ENCODE results near the gene CYB561D1. TPM values are rescaled to one million over a fixed set of nuclear protein-coding genes. Genes with fewer than 3 reads are reported as not detected.
A peak's percentile ranks its signal among the peaks of the same experiment; 100 is the strongest.

The CYB561D1 gene
- total RNA-seq, 1 donor from 2014 or later = 7.8 TPM

GRCh38 chr1:109479311-109479710 lies 14.6 kb upstream of the CYB561D1 start:
- H3K9me3 Mint-ChIP-seq (ENCODE audit: unreplicated experiment) = no peaks in the 10 kb centered on the region
- no peak overlapping the region for H3K27ac Mint-ChIP-seq (ENCODE audit: unreplicated experiment)
- TF ChIP-seq CTCF (IDR thresholded peaks at IDR 0.05; ENCODE audit: unreplicated experiment) = no peak
- no peak for DNase-seq (ENCODE audit: low spot score)
- no peak overlapping the region for H3K4me3 Mint-ChIP-seq (ENCODE audit: unreplicated experiment)
- peaks cover 3% of the 10 kb centered on the region for H3K4me1 Mint-ChIP-seq (ENCODE audit: unreplicated experiment)
- peaks cover 8% of the 10 kb centered on the region for H3K27me3 Mint-ChIP-seq (ENCODE audit: unreplicated experiment)
- H3K36me3 Mint-ChIP-seq (ENCODE audit: low read depth, unreplicated experiment) = peaks cover 9% of the 10 kb centered on the region

GRCh38 chr1:109479901-109480300 lies 14.0 kb upstream of the CYB561D1 start:
- TF ChIP-seq CTCF (IDR thresholded peaks at IDR 0.05; ENCODE audit: unreplicated experiment) = no peak
- Mint-ChIP-seq H3K4me1 (ENCODE audit: unreplicated experiment) (peaks cover 7% of the 10 kb centered on the region), H3K4me3 (ENCODE audit: unreplicated experiment) (no peak overlapping the region), H3K36me3 (ENCODE audit: low read depth, unreplicated experiment) (peaks cover 9% of the 10 kb centered on the region), H3K9me3 (ENCODE audit: unreplicated experiment) (no peaks in the 10 kb centered on the region), H3K27me3 (ENCODE audit: unreplicated experiment) (peaks cover 13% of the 10 kb centered on the region), H3K27ac (ENCODE audit: unreplicated experiment) (peak overlapping the region; percentile 52)
- DNase-seq (ENCODE audit: low spot score) = no peak

- Mint-ChIP-seq H3K4me3 (ENCODE audit: unreplicated experiment) (no peak overlapping the region), H3K36me3 (ENCODE audit: low read depth, unreplicated experiment) (peaks cover 9% of the 10 kb centered on the region), H3K9me3 (ENCODE audit: unreplicated experiment) (no peaks in the 10 kb centered on the region), H3K27ac (ENCODE audit: unreplicated experiment) (no peak overlapping the region), H3K4me1 (ENCODE audit: unreplicated experiment) (peaks cover 7% of the 10 kb centered on the region), H3K27me3 (ENCODE audit: unreplicated experiment) (peaks cover 18% of the 10 kb centered on the region)
- TF ChIP-seq CTCF (IDR thresholded peaks at IDR 0.05; ENCODE audit: unreplicated experiment) = no peak
- no peak for DNase-seq (ENCODE audit: low spot score)
These were observed 12.2 kb upstream of the CYB561D1 start for GRCh38 chr1:109481646-109482045.

- no peak for DNase-seq (ENCODE audit: low spot score)
- TF ChIP-seq CTCF (IDR thresholded peaks at IDR 0.05; ENCODE audit: unreplicated experiment) = no peak
- Mint-ChIP-seq H3K4me1 (ENCODE audit: unreplicated experiment) (peaks cover 7% of the 10 kb centered on the region), H3K36me3 (ENCODE audit: low read depth, unreplicated experiment) (peaks cover 9% of the 10 kb centered on the region), H3K27ac (ENCODE audit: unreplicated experiment) (no peak overlapping the region), H3K4me3 (ENCODE audit: unreplicated experiment) (no peak overlapping the region), H3K27me3 (ENCODE audit: unreplicated experiment) (peaks cover 18% of the 10 kb centered on the region), H3K9me3 (ENCODE audit: unreplicated experiment) (no peaks in the 10 kb centered on the region)
These were observed 11.7 kb upstream of the CYB561D1 start for GRCh38 chr1:109482242-109482641.

- peaks cover 9% of the 10 kb centered on the region for H3K36me3 Mint-ChIP-seq (ENCODE audit: low read depth, unreplicated experiment)
- DNase-seq (ENCODE audit: low spot score) = no peak
These were observed 10.9 kb upstream of the CYB561D1 start for GRCh38 chr1:109482791-109483671.

More at GRCh38 chr1:109482791-109483671, 10.9 kb upstream of the CYB561D1 start:
- Mint-ChIP-seq H3K27ac (ENCODE audit: unreplicated experiment) (peak overlapping the region; percentile 36), H3K27me3 (ENCODE audit: unreplicated experiment) (peaks cover 23% of the 10 kb centered on the region), H3K4me3 (ENCODE audit: unreplicated experiment) (peak overlapping the region; percentile 90), H3K9me3 (ENCODE audit: unreplicated experiment) (no peaks in the 10 kb centered on the region), H3K4me1 (ENCODE audit: unreplicated experiment) (peaks cover 7% of the 10 kb centered on the region)
- TF ChIP-seq CTCF (IDR thresholded peaks at IDR 0.05; ENCODE audit: unreplicated experiment) = no peak
